HG03139 (cell line): ENCODE measurements around the gene CENPH.
"Not testable (repeated sequence)": the region's sequence is repeated elsewhere in the genome, so short reads cannot be mapped to it uniquely, and the experiment has no call there.

Source experiments
- ATAC-seq: cut with Tn5 transposase; IDR thresholded peaks from one replicate; pipeline ENCODE4 v1.9.1; 2021; ENCODE audit not compliant: unreplicated experiment

The CENPH gene

DNA sequence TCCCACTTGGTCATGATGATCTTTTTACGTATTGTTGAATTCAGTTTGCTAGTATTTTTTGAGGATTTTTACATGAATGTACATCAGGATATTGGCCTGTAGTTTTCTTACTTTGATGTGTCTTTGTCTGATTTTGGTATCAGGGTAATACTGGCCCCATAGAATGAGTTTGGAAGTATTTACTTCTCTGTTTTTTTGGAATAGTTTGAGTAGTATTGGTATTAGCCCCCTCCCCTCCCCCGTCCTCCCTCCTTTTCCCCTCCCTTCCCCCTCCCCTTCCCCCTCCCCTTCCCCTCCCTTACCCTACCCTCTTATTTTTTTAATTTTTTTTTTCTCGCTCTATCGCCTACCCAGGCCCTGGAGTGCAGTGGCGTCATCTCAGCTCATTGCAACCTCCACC is 55.6 kb downstream of the CENPH start:
- ATAC-seq = no peak

DNA sequence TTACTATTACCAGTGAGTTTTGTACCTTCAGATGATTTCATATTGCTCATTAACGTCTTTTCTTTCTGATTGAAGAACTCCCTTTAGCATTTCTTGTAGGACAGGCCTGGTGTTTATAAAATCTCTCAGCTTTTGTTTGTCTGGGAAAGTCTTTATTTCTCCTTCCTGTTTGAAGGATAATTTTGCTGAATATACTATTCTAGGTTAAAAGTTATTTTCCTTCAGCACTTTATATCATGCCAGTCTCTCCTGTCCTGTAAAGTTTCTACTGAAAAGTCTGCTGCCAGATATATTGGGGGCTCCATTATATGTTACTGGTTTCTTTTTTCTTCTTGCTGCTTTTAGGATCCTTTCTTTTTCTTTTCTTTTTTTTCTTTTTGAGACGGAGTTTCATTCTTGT is 58.6 kb downstream of the CENPH start:
- ATAC-seq = no peak

DNA sequence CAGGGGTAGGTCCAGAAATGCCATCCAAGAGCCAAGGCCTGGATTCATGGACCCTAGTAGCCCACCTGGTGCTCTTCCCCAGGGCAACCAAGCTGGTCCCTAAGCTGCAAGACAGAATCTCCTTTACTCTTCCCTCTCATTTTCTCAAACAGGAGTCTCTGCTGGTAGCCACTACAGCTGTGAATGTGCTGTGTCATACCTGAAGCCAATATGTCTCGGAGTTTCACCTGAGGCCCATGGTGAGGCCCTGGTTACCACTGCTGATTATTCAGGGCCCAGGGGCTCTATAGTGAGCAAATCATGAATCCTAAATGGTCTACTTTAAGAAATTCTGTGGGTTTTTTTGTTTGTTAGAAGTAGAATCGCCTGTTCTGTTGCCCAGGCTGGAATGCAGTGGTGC is 61.2 kb downstream of the CENPH start:
- ATAC-seq = no peak

DNA sequence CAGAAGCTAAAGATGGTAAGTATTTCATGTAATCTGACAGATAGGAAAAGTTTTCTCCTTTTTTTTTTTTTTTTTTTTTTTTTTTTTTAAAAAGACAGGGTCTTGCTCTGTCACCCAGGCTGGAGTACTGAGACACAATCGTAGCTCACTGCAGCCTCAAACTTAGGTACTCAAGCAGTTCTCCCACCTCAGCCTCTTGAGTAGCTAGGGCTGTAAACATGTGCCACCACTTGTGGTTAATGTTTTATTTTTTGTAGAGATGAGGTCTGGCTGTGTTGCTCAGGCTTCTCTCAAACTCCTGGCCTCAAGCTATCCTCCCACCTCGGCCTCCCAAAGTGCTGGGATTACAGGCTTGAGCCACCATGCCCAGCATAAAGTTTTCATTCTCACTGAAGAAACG is 63.1 kb downstream of the CENPH start:
- ATAC-seq = no peak

DNA sequence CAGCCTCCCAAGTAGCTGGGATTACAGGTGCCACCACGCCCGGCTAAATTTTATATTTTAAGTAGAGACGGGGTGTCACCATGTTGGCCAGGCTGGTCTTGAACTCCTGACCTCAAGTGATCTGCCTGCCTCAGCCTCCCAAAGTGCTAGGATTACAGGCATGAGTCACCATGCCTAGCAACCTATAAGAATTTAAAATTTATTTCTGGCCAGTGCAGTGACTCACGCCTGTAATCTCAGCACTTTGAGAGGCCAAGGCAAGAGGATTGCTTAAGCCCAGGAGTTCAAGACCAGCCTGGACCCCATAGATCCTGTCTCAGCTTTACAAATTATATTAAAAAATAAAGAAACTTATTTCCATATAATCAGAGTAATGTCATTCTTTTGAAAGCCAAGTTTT is 66.6 kb downstream of the CENPH start:
- not testable (repeated sequence) for ATAC-seq

DNA sequence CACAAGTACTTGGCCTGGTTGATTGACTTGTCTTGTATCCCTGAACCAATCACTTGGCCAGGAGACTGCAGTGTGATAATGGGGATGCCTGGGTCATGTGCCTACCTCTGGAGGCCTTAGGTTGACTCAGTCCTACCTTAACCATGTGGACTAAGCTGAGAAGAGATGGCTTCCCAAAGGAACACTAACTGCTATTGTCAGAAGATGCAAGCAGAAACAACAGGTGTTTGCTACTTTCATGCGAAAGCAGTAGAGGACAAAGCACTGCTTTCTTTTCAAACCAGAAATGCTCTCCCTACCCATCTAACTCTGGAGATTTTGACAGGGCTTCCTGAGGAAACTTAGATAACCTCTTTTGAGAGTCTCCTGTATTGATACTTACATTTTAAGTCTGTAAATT is 68.2 kb downstream of the CENPH start:
- ATAC-seq = no peak
